ENCODE data around the gene COL4A1. TPM values are rescaled to one million over a fixed set of nuclear protein-coding genes. Genes with fewer than 3 reads are reported as not detected.

The COL4A1 gene
- polyA plus RNA-seq, 1 of the 3 experiments (the other 2 are of a cell fraction), result 30.3 TPM

- 93% methylated on average over 6 of the region's 6 CpGs for WGBS (ENCODE audit: low lambda C conversion rate)
- POLR2A ChIA-PET, result no interaction called here
Measured at GRCh38 chr13:110105136-110105535, 201.8 kb downstream of the COL4A1 start.

More at GRCh38 chr13:110105136-110105535, 201.8 kb downstream of the COL4A1 start:
- Histone ChIP-seq H3K4me1 (ENCODE audit: control insufficient read depth in 1 of 2, insufficient read depth in 2 of 2, low read depth in 1 of 2, low read length in 1 of 2) (peaks cover 6 to 11% of the 10 kb centered on the region in 2 experiments; a peak in 3 of 4 replicates), H3K9me2 (no peaks in the 10 kb centered on the region), H2AFZ (ENCODE audit: low read depth) (no peak overlapping the region), H3K9me3 (no peaks in the 10 kb centered on the region), H3K4me2 (no peak overlapping the region), H3K9ac (no peak overlapping the region), H3K79me2 (ENCODE audit: insufficient read depth) (no peaks in the 10 kb centered on the region), H4K20me1 (ENCODE audit: insufficient read depth) (no peaks in the 10 kb centered on the region), H3K27me3 (ENCODE audit: insufficient read depth) (no peaks in the 10 kb centered on the region), H3K27ac (ENCODE audit: low read depth in 2 of 2, low read length in 1 of 2) (no peak overlapping the region), H3K36me3 (replicated peaks in 1 of 2; ENCODE audit: control insufficient read depth in 1 of 2, insufficient read depth in 2 of 2, low read length in 1 of 2) (no peaks in the 10 kb centered on the region), H3K4me3 (ENCODE audit: low read depth in 2 of 2, low read length in 1 of 2) (no peak overlapping the region), H3F3A (replicated peaks; ENCODE audit: insufficient read depth) (peaks cover 11% of the 10 kb centered on the region)
- no peak for DNase-seq
- TF ChIP-seq TAF1 (IDR thresholded peaks at IDR 0.05; ENCODE audit: borderline replicate concordance, low read depth, low read length) (no peak), FOXM1 (IDR thresholded peaks at IDR 0.05; ENCODE audit: low read depth) (no peak), ZBTB33 (IDR thresholded peaks at IDR 0.05; ENCODE audit: borderline replicate concordance, low read depth) (no peak), ELF1 (IDR thresholded peaks at IDR 0.05) (no peak), MAX (IDR thresholded peaks at IDR 0.05; ENCODE audit: low read depth) (no peak), MXI1 (IDR thresholded peaks at IDR 0.05; ENCODE audit: low read depth, low read length) (no peak), USF1 (IDR thresholded peaks at IDR 0.05; ENCODE audit: borderline replicate concordance, low read depth) (no peak), REST (IDR thresholded peaks at IDR 0.05; ENCODE audit: low read depth, low read length) (no peak), JUND (IDR thresholded peaks at IDR 0.05) (no peak), NRF1 (IDR thresholded peaks at IDR 0.05; ENCODE audit: low read depth, low read length) (no peak), CHD2 (IDR thresholded peaks at IDR 0.05; ENCODE audit: low read length, partially characterized antibody) (no peak), RCOR1 (IDR thresholded peaks at IDR 0.05; ENCODE audit: low read length) (no peak), SIN3A (IDR thresholded peaks at IDR 0.05; ENCODE audit: borderline replicate concordance, low read depth, low read length) (no peak), RFX5 (IDR thresholded peaks at IDR 0.05; ENCODE audit: low read length) (no peak), NFIC (IDR thresholded peaks at IDR 0.05; ENCODE audit: borderline replicate concordance) (no peak), PBX3 (IDR thresholded peaks at IDR 0.05) (no peak), EZH2phosphoT487 (IDR thresholded peaks at IDR 0.05; ENCODE audit: borderline replicate concordance, low read depth) (no peak), RAD21 (IDR thresholded peaks at IDR 0.05; ENCODE audit: low read length) (no peak)
- CTCF ChIA-PET, result interaction anchor here (0.5 to 1.5 kb wide), 2 partner anchors 33 to 314 kb away, joined by 3 read pairs; no protein-coding TSS in a partner anchor
